ENCODE results near the gene HSPBP1. TPM values are rescaled to one million over a fixed set of nuclear protein-coding genes. Genes with fewer than 3 reads are reported as not detected.

HSPBP1 gene
- 37.1 and 43.1 TPM in 2 replicates for total RNA-seq

GRCh38 chr19:55279770-55280643 lies at the start of gene HSPBP1:
Gene HSPBP1 (minus strand): TSS chr19:55280110. CDS start chr19:55279608, 502 bp downstream.

GRCh38 chr19:55325172-55325571 lies 45.3 kb upstream of the HSPBP1 start, which contains the start of gene TMEM150B:
Gene TMEM150B (minus strand): TSS chr19:55325341. CDS start chr19:55321036, 4,305 bp downstream.

DNA sequence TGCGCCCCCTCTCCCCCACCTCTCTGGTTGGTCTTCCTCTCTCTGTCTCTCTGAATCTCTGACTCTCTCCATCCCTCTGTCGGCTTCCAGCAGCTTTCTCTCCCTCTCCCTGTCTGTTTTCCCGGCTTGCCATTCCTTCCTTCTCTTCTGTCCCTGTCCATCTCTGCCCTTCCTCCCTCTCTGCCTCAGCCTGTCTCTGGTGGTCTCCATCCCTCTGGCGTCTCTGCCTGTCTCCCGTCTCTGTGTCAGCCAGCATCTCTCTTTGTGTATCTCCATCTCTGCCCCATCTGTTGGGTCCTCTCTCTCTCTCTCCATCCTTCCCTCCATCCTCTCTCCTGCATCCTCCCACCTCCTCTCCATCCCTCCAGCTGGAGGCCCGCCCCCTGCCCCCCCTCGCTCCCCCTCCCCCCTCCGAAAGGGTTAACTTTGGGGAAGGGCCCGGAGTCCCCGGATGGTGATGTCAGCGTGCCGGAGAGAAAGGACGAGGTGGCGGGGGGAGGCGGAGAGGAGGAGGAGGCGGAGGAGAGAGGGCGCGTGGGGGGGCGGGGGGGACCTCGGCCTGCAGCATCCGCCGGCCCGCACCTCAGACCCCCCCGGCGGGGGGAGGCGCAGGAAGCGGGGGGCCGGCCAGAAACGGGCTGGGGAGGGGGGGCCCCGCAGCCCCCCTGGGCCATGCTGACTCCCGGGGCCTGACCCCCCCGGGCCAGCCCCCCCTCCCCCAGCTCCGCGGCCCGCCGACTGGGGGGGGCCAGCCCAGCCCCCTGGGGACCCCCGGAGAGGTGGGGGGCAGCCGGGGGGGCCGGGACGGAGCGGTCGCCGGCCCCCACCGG lies 3.9 kb upstream of the HSPBP1 start, which contains the start of gene BRSK1:
Gene BRSK1 (plus strand): TSS at position 450 of the 830 bp plus-strand sequence. CDS start 446 bp downstream, outside the sequence.

DNA sequence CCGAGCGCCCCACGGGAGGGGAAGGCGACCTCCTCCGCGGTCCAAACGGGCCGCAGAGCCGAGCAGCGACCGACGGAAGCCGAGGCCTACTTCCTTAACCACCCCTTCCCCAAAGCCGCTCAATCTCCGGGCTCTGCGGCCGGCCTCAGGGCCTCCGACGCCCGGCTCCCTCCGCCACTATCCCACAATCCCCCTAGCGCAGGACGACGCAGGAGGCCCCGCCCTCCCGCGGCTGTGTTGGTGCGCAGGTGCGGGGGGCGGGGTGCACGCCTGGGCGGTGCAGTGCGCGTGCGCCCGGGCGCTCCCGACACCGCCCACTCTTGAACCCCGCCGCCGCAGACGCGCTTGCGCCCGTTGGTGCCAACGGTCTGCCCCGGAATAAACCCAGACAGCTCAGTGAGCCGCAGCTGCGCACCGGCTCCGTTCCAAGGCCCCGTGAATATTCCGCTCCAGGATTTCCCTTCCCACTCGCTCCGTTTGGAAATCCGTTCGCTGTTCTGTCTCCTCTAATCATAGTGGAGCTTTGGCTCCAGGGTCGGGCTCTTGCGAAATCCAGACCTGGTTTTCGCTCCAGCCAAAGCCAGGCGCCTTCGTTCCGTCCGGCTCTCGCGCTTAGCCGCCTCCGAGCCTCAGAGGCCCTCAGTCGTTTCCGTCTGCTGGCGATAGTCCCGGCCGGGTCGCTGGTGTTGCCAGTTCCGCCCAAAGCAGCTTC lies 20.9 kb downstream of the HSPBP1 start, which contains the start of gene PPP6R1:
Gene PPP6R1 (minus strand): TSS at position 190 of the 712 bp plus-strand sequence. CDS start 11,914 bp downstream, outside the sequence.

GRCh38 chr19:55228403-55229031 lies 51.4 kb downstream of the HSPBP1 start, which contains the start of gene TMEM86B:
Gene TMEM86B (minus strand): TSS chr19:55228763. CDS start chr19:55228741, 22 bp downstream.

Other genes starting within 250 kb of the HSPBP1 start
- gene GP6, start 241.8 kb downstream of the HSPBP1 start, total RNA-seq = not detected in 2 replicates
- gene RDH13, start 217.0 kb downstream of the HSPBP1 start, total RNA-seq = 21.7 and 37.1 TPM in 2 replicates
- 92.1 and 125 TPM in 2 replicates for gene EPS8L1, start 204.2 kb downstream of the HSPBP1 start, total RNA-seq
- 18.1 and 26.5 TPM in 2 replicates for gene PPP1R12C, start 162.5 kb downstream of the HSPBP1 start, total RNA-seq
- 79.9 and 106 TPM in 2 replicates for gene TNNT1, start 130.9 kb downstream of the HSPBP1 start, total RNA-seq
- 0.72 and 2.1 TPM in 2 replicates for gene TNNI3, start 122.4 kb downstream of the HSPBP1 start, total RNA-seq
- 1.2 and 1.5 TPM in 2 replicates for gene DNAAF3, start 113.5 kb downstream of the HSPBP1 start, total RNA-seq
- 0.72 and 1.3 TPM in 2 replicates for gene SYT5, start 99.8 kb downstream of the HSPBP1 start, total RNA-seq
- gene PTPRH, start 70.6 kb downstream of the HSPBP1 start, total RNA-seq = 1.7 and 3.0 TPM in 2 replicates
- gene TMEM86B, start 51.3 kb downstream of the HSPBP1 start, total RNA-seq = 0.21 and 0.24 TPM in 2 replicates
- 17.9 and 22.7 TPM in 2 replicates for gene PPP6R1, start 21.1 kb downstream of the HSPBP1 start, total RNA-seq
- gene BRSK1, start 3.9 kb upstream of the HSPBP1 start, total RNA-seq = 0.21 and 0.48 TPM in 2 replicates
- not detected in 2 replicates for gene TMEM150B, start 45.2 kb upstream of the HSPBP1 start, total RNA-seq
- 6.4 and 10.6 TPM in 2 replicates for gene KMT5C, start 59.8 kb upstream of the HSPBP1 start, total RNA-seq
- 0.64 TPM in 1 of 2 replicates, not detected in the other for gene COX6B2, start 74.6 kb upstream of the HSPBP1 start, total RNA-seq
- gene GARIN5B, start 83.2 kb upstream of the HSPBP1 start, total RNA-seq = not detected in 2 replicates
- 1.7 and 15.9 TPM in 2 replicates for gene IL11, start 90.4 kb upstream of the HSPBP1 start, total RNA-seq
- gene TMEM190, start 96.7 kb upstream of the HSPBP1 start, total RNA-seq = 0.96 TPM in 1 of 2 replicates, not detected in the other
- 9.6 and 24.3 TPM in 2 replicates for gene TMEM238, start 104.2 kb upstream of the HSPBP1 start, total RNA-seq
- 142 and 275 TPM in 2 replicates for gene RPL28, start 105.8 kb upstream of the HSPBP1 start, total RNA-seq
- 18.5 and 42.2 TPM in 2 replicates for gene UBE2S, start 127.7 kb upstream of the HSPBP1 start, total RNA-seq
- not detected in 2 replicates for gene SHISA7, start 163.2 kb upstream of the HSPBP1 start, total RNA-seq
- 49.2 and 88.9 TPM in 2 replicates for gene ISOC2, start 181.5 kb upstream of the HSPBP1 start, total RNA-seq
- gene C19orf85, start 184.6 kb upstream of the HSPBP1 start, total RNA-seq = not detected in 2 replicates
- gene ZNF628, start 196.5 kb upstream of the HSPBP1 start, total RNA-seq = 0.48 and 1.1 TPM in 2 replicates
- 7.9 and 11.1 TPM in 2 replicates for gene NAT14, start 205.1 kb upstream of the HSPBP1 start, total RNA-seq
- 0.24 TPM in 1 of 2 replicates, not detected in the other for gene SSC5D, start 208.3 kb upstream of the HSPBP1 start, total RNA-seq